HEK293 (cell line): ENCODE measurements around the gene CIZ1.

Source experiments
- CTCF ChIP-seq: fragments of 450-650 bp; formaldehyde crosslinking; IDR thresholded peaks from 2 replicates; pipeline ENCODE4 v1.5.1; 2016; ENCODE audit warnings: missing biosample characterization, missing genetic modification characterization
- OVOL3 ChIP-seq: fragments of 450-650 bp; formaldehyde crosslinking; IDR thresholded peaks from 2 replicates; pipeline ENCODE4 v1.5.1; 2016; ENCODE audit warnings: missing biosample characterization, missing genetic modification characterization
- PATZ1 ChIP-seq: fragments of 450-650 bp; formaldehyde crosslinking; IDR thresholded peaks from 2 replicates; pipeline ENCODE4 v1.5.1; 2016; ENCODE audit warnings: missing biosample characterization, missing genetic modification characterization
- ZBTB1 ChIP-seq: fragments of 450-650 bp; formaldehyde crosslinking; IDR thresholded peaks from 2 replicates; pipeline ENCODE4 v1.5.1; 2016; ENCODE audit warnings: missing biosample characterization, missing genetic modification characterization
- ZBTB26 ChIP-seq: fragments of 450-650 bp; formaldehyde crosslinking; optimal IDR thresholded peaks from 2 replicates; pipeline ENCODE3; 2016; ENCODE audit warnings: missing biosample characterization, mild to moderate bottlenecking, missing genetic modification characterization
- ZBTB44 ChIP-seq: fragments of 450-650 bp; IDR thresholded peaks from 2 replicates; pipeline ENCODE4 v1.5.1; 2018; ENCODE audit warnings: missing biosample characterization, mild to moderate bottlenecking, missing genetic modification characterization
- ZNF114 ChIP-seq: fragments of 450-650 bp; formaldehyde crosslinking; IDR thresholded peaks from 2 replicates; pipeline ENCODE4 v1.5.0; 2017; ENCODE audit warnings: missing biosample characterization, missing genetic modification characterization
- ZNF266 ChIP-seq: fragments of 450-650 bp; formaldehyde crosslinking; IDR thresholded peaks from 2 replicates; pipeline ENCODE4 v1.5.1; 2016; ENCODE audit warnings: missing biosample characterization, missing genetic modification characterization, low read depth
- ZNF398 ChIP-seq: fragments of 450-650 bp; formaldehyde crosslinking; IDR thresholded peaks from 2 replicates; pipeline ENCODE4 v1.5.1; 2017; ENCODE audit warnings: missing biosample characterization, missing genetic modification characterization
- ZNF433 ChIP-seq: fragments of 450-650 bp; formaldehyde crosslinking; IDR thresholded peaks from 2 replicates; pipeline ENCODE4 v1.5.1; 2016; ENCODE audit warnings: missing biosample characterization, missing genetic modification characterization, low read depth
- ZNF449 ChIP-seq: fragments of 450-650 bp; formaldehyde crosslinking; IDR thresholded peaks from 2 replicates; pipeline ENCODE4 v1.5.1; 2017; ENCODE audit warnings: missing biosample characterization, mild to moderate bottlenecking, missing genetic modification characterization, moderate library complexity
- ZNF600 ChIP-seq: fragments of 450-650 bp; formaldehyde crosslinking; IDR thresholded peaks from 2 replicates; pipeline ENCODE4 v1.5.1; 2016; ENCODE audit warnings: missing biosample characterization, missing genetic modification characterization

GRCh38 chr9:128224877-128225276 lies 33.5 kb upstream of the CIZ1 start:
- TF ChIP-seq ZNF398 (tag by site-specific recombination), result no peak
- TF ChIP-seq CTCF (tag by site-specific recombination), result no peak
- no peak for TF ChIP-seq ZBTB44 (tag by site-specific recombination)
- no peak for TF ChIP-seq ZBTB26 (tag by site-specific recombination)
- TF ChIP-seq ZBTB1 (tag by site-specific recombination), result no peak
- TF ChIP-seq ZNF266 (tag by site-specific recombination), result no peak
- TF ChIP-seq ZNF114 (tag by site-specific recombination), result no peak
- TF ChIP-seq ZNF449, result no peak
- TF ChIP-seq OVOL3, result no peak
- no peak for TF ChIP-seq ZNF600 (tag by site-specific recombination)
- TF ChIP-seq PATZ1 (tag by site-specific recombination), result no peak
- TF ChIP-seq ZNF433 (tag by site-specific recombination), result no peak
